ENCODE results near the gene CDAN1.
"Not testable (repeated sequence)": the region's sequence is repeated elsewhere in the genome, so short reads cannot be mapped to it uniquely, and the experiment has no call there.

- not testable (repeated sequence) for TF ChIP-seq CTCF (IDR thresholded peaks at IDR 0.05); KAT7 (CRISPR knock-in tag; IDR thresholded peaks at IDR 0.05; ENCODE audit: borderline replicate concordance); IRF1 (CRISPR knock-in tag; IDR thresholded peaks at IDR 0.05)
Observed at GRCh38 chr15:42680142-42680482, 56.8 kb downstream of the CDAN1 start.
